ENCODE measurements around the gene UBR4. TPM values are rescaled to one million over a fixed set of nuclear protein-coding genes. Genes with fewer than 3 reads are reported as not detected.

The UBR4 gene
- total and polyA plus RNA-seq, 11 donors, result 44.8 to 150 (median 87.2) TPM

GRCh38 chr1:19072285-19072981 lies 137.6 kb downstream of the UBR4 start:
- Histone ChIP-seq H3K27me3 (peaks cover 0 to 4% (median 0%) of the 10 kb centered on the region in 9 donors), H3K27ac (no peak overlapping the region), H3K4me1 (peaks cover 0 to 41% (median 14%) of the 10 kb centered on the region in 12 donors), H3K9me3 (no peaks in the 10 kb centered on the region), H3K4me3 (no peak overlapping the region), H3K36me3 (peaks cover 0 to 51% (median 48%) of the 10 kb centered on the region in 9 donors)
- WGBS, 4 donors, result 85 to 91% (median 87%) methylated on average over 10 to 12 of the region's 12 CpGs
- TF ChIP-seq CTCF (IDR thresholded peaks at IDR 0.05), result no peak
- TF ChIP-seq POLR2A (IDR thresholded peaks at IDR 0.05), result no peak
- DNase-seq (no peak), ATAC-seq (no peak)
- intact Hi-C loops (cut with DNase I), result loop anchor here in 1 of 10 donors (10.0 kb wide), 1 partner anchor 58 kb away; no protein-coding TSS in a partner anchor

GRCh38 chr1:19071674-19072281 lies 138.3 kb downstream of the UBR4 start:
- H3K36me3 ChIP-seq, result peaks cover 0 to 45% (median 42%) of the 10 kb centered on the region in 9 donors
- TF ChIP-seq CTCF (IDR thresholded peaks at IDR 0.05) (no peak), POLR2A (IDR thresholded peaks at IDR 0.05) (no peak)
- 73 to 77% (median 75%) methylated on average over 15 of the region's 15 CpGs for WGBS, 4 donors
- peaks cover 0 to 4% (median 0%) of the 10 kb centered on the region in 9 donors for H3K27me3 ChIP-seq
- H3K4me1 ChIP-seq, result peaks cover 0 to 45% (median 16%) of the 10 kb centered on the region in 12 donors
- H3K4me3 ChIP-seq, result no peak overlapping the region
- ATAC-seq (no peak), DNase-seq (no peak)
- intact Hi-C loops (cut with DNase I), result loop anchor here in 1 of 10 donors (10.0 kb wide), 1 partner anchor 57 kb away; no protein-coding TSS in a partner anchor
- H3K9me3 ChIP-seq, result no peaks in the 10 kb centered on the region
- H3K27ac ChIP-seq, result no peak overlapping the region

GRCh38 chr1:19070891-19071621 lies 139.0 kb downstream of the UBR4 start:
- no peaks in the 10 kb centered on the region for H3K9me3 ChIP-seq

More at GRCh38 chr1:19070891-19071621, 139.0 kb downstream of the UBR4 start:
- no peak for ATAC-seq
- DNase-seq, result no peak
- TF ChIP-seq POLR2A (IDR thresholded peaks at IDR 0.05) (no peak), CTCF (IDR thresholded peaks at IDR 0.05) (no peak)
- intact Hi-C loops (cut with DNase I), result loop anchor here in 1 of 10 donors (10.0 kb wide), 1 partner anchor 56 kb away; no protein-coding TSS in a partner anchor
- peaks cover 0 to 45% (median 17%) of the 10 kb centered on the region in 12 donors for H3K4me1 ChIP-seq
- WGBS, 4 donors, result 65 to 81% (median 70%) methylated on average over 17 of the region's 17 CpGs
- H3K27ac ChIP-seq, result no peak overlapping the region
- H3K36me3 ChIP-seq, result peaks cover 0 to 37% (median 35%) of the 10 kb centered on the region in 9 donors
- no peak overlapping the region for H3K4me3 ChIP-seq
- peaks cover 0 to 4% (median 0%) of the 10 kb centered on the region in 9 donors for H3K27me3 ChIP-seq
